ENCODE data around the gene EEA1.

EEA1 gene

GRCh38 chr12:92733661-92734060 lies 195.4 kb downstream of the EEA1 start:
- POLR2A ChIA-PET: no interaction called here
- DNase-seq (ENCODE audit: extremely low spot score): no peak
- CTCF ChIA-PET: no interaction called here
- TF ChIP-seq HDGF (IDR thresholded peaks at IDR 0.05; ENCODE audit: borderline replicate concordance) (no peak), SUZ12 (IDR thresholded peaks at IDR 0.05) (no peak), CTBP1 (IDR thresholded peaks at IDR 0.05; ENCODE audit: borderline replicate concordance) (no peak), FOXK2 (IDR thresholded peaks at IDR 0.05) (no peak), FOXA1 (IDR thresholded peaks at IDR 0.05) (no peak)

GRCh38 chr12:92733181-92733580 lies 195.9 kb downstream of the EEA1 start:
- no peak for TF ChIP-seq FOXA1 (IDR thresholded peaks at IDR 0.05)
- TF ChIP-seq FOXK2 (IDR thresholded peaks at IDR 0.05): no peak
- no peak for TF ChIP-seq PKNOX1 (IDR thresholded peaks at IDR 0.05)
- TF ChIP-seq ZNF384 (IDR thresholded peaks at IDR 0.05): no peak
- no peak for TF ChIP-seq FOXM1 (IDR thresholded peaks at IDR 0.05; ENCODE audit: borderline replicate concordance)
- no peak for TF ChIP-seq ARNT (IDR thresholded peaks at IDR 0.05)
- no peak for TF ChIP-seq TARDBP (IDR thresholded peaks at IDR 0.05)
- TF ChIP-seq BHLHE40 (IDR thresholded peaks at IDR 0.05; ENCODE audit: borderline replicate concordance): no peak
- CTCF ChIA-PET: no interaction called here
- POLR2A ChIA-PET: no interaction called here
- DNase-seq (ENCODE audit: extremely low spot score): no peak

- TF ChIP-seq L3MBTL2 (conservative IDR thresholded peaks at IDR 0.05): no peak
- TF ChIP-seq FOXK2 (IDR thresholded peaks at IDR 0.05): no peak
- no peak for TF ChIP-seq PKNOX1 (IDR thresholded peaks at IDR 0.05)
- no peak for TF ChIP-seq ZNF384 (IDR thresholded peaks at IDR 0.05)
- no peak for TF ChIP-seq BHLHE40 (IDR thresholded peaks at IDR 0.05; ENCODE audit: borderline replicate concordance)
- no peak for TF ChIP-seq CTBP1 (IDR thresholded peaks at IDR 0.05; ENCODE audit: borderline replicate concordance)
- no peak for TF ChIP-seq LEF1 (IDR thresholded peaks at IDR 0.05; ENCODE audit: borderline replicate concordance)
- TF ChIP-seq ARNT (IDR thresholded peaks at IDR 0.05): no peak
- no peak for TF ChIP-seq FOXA1 (IDR thresholded peaks at IDR 0.05)
- no peak for TF ChIP-seq HDGF (IDR thresholded peaks at IDR 0.05; ENCODE audit: borderline replicate concordance)
- no peak for TF ChIP-seq NFRKB (IDR thresholded peaks at IDR 0.05)
- no peak for TF ChIP-seq SP1 (IDR thresholded peaks at IDR 0.05)
- no peak for TF ChIP-seq TARDBP (IDR thresholded peaks at IDR 0.05)
- TF ChIP-seq SUZ12 (IDR thresholded peaks at IDR 0.05): no peak
- no peak for TF ChIP-seq ELF4 (IDR thresholded peaks at IDR 0.05)
- no peak for TF ChIP-seq FOXM1 (IDR thresholded peaks at IDR 0.05; ENCODE audit: borderline replicate concordance)
- no peak for DNase-seq (ENCODE audit: extremely low spot score)
- POLR2A ChIA-PET: no interaction called here
- CTCF ChIA-PET: interaction anchor here (0.6 kb wide), 1 partner anchor 96 kb away, joined by 3 read pairs; no protein-coding TSS in a partner anchor
Observed at GRCh38 chr12:92732716-92733115, 196.4 kb downstream of the EEA1 start.

- POLR2A ChIA-PET: no interaction called here
- TF ChIP-seq LEF1 (IDR thresholded peaks at IDR 0.05; ENCODE audit: borderline replicate concordance) (no peak), FOXA1 (IDR thresholded peaks at IDR 0.05) (no peak), FOXK2 (IDR thresholded peaks at IDR 0.05) (no peak), BHLHE40 (IDR thresholded peaks at IDR 0.05; ENCODE audit: borderline replicate concordance) (no peak), SUZ12 (IDR thresholded peaks at IDR 0.05) (no peak), HDGF (IDR thresholded peaks at IDR 0.05; ENCODE audit: borderline replicate concordance) (no peak), CTBP1 (IDR thresholded peaks at IDR 0.05; ENCODE audit: borderline replicate concordance) (no peak), ZNF384 (IDR thresholded peaks at IDR 0.05) (no peak), FOXM1 (IDR thresholded peaks at IDR 0.05; ENCODE audit: borderline replicate concordance) (no peak), PKNOX1 (IDR thresholded peaks at IDR 0.05) (no peak)
Observed at GRCh38 chr12:92732216-92732615, 196.9 kb downstream of the EEA1 start.

GRCh38 chr12:92730758-92731157 lies 198.3 kb downstream of the EEA1 start:
- POLR2A ChIA-PET: no interaction called here
- TF ChIP-seq HDGF (IDR thresholded peaks at IDR 0.05; ENCODE audit: borderline replicate concordance) (no peak), FOXK2 (IDR thresholded peaks at IDR 0.05) (no peak), BHLHE40 (IDR thresholded peaks at IDR 0.05; ENCODE audit: borderline replicate concordance) (no peak), CTBP1 (IDR thresholded peaks at IDR 0.05; ENCODE audit: borderline replicate concordance) (no peak), TARDBP (IDR thresholded peaks at IDR 0.05) (no peak), SUZ12 (IDR thresholded peaks at IDR 0.05) (no peak), ARNT (IDR thresholded peaks at IDR 0.05) (no peak), NFRKB (IDR thresholded peaks at IDR 0.05) (no peak), FOXA1 (IDR thresholded peaks at IDR 0.05) (no peak), ELF4 (IDR thresholded peaks at IDR 0.05) (no peak), FOXM1 (IDR thresholded peaks at IDR 0.05; ENCODE audit: borderline replicate concordance) (no peak), LEF1 (IDR thresholded peaks at IDR 0.05; ENCODE audit: borderline replicate concordance) (no peak), PKNOX1 (IDR thresholded peaks at IDR 0.05) (no peak), ZNF384 (IDR thresholded peaks at IDR 0.05) (no peak), SP1 (IDR thresholded peaks at IDR 0.05) (no peak), L3MBTL2 (conservative IDR thresholded peaks at IDR 0.05) (no peak)
- CTCF ChIA-PET: interaction anchor here (0.6 kb wide), 1 partner anchor 13 kb away, joined by 3 read pairs; no protein-coding TSS in a partner anchor
- DNase-seq (ENCODE audit: extremely low spot score): no peak

More at GRCh38 chr12:92732216-92732615, 196.9 kb downstream of the EEA1 start:
- CTCF ChIA-PET: interaction anchor here (0.6 kb wide), 1 partner anchor 97 kb away, joined by 3 read pairs; no protein-coding TSS in a partner anchor
- no peak for DNase-seq (ENCODE audit: extremely low spot score)

Measured in HEK293T (cell line).